ENCODE data around the gene EGFL7.

Gene EGFL7

GRCh38 chr9:136661641-136662325, 933 bp upstream of the EGFL7 start:
- DNase-seq: no peak

GRCh38 chr9:136662326-136662655, 425 bp upstream of the EGFL7 start:
- DNase-seq: no peak

DNA sequence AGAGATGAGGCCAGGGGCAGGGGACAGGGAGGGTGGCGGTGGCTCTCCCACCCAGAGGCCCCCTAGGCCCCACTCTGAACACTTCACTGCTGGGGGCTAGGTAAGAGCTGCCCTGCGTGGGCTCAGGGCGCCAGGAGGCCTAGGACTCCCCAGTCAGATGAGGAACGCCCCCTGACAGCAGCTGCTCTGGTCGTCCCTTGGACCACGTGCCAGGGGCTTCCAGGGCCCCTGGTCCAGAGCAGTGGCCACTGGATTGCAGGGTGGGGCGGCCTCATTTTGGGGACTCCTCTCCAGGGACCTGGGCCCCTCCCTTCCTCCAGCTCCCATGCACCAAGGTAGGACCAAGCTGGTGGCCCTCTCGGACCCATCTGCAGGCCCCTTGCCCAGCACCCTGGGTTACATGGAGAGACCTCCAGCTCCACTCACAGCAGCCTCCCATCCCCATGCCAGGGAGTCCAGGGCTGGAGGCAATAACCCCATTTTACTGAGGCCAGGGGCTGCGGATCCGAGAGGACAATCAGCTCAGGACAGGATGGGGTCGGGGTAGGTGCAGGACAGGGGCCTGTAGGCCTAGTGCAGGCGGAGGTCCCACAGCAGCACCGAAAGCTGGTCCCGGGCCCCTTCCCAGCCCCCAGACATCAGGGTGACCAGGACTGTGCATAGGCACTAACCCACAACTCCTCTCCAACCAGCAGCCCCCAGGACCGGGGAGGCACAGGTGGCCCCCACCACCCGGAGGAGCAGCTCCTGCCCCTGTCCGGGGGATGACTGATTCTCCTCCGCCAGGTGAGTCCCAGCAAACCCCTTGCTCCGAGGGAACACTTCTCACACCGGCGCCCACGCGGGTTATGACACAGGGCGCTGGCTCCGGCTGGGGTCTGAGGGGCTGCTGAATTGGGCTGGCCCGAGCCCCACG, 1.5 kb downstream of the EGFL7 start:
- no peak for DNase-seq

DNA sequence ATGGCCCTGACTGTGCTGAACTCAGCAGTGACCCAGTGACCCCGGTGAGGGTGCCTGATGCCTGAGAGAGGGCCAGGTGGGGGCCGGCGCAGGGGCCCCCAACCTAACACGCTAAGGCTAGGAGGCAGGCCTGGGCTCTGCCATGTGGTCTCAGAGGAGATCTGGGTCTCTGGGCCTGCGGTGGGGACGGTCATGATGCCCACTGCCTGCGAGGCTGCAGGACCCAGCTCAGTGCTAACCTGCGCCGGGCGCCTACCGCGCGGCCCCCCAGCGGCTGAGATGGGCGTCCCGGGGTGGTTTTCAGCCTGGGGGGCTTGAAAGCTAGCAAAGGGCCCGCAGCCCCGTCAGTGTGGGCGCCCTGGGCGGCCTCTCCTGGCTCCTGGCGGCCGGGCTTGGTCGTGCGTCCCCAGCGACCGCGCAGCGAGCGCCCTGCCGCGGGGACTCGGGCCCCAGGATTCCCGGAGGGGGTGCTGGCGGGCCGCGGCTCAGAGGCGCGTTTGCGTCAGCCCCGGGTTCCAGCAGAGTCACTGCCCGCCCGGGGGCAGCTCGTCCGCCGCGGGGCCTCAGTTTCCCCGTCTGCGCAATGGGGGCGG, 2.5 kb downstream of the EGFL7 start:
- no peak for DNase-seq

DNA sequence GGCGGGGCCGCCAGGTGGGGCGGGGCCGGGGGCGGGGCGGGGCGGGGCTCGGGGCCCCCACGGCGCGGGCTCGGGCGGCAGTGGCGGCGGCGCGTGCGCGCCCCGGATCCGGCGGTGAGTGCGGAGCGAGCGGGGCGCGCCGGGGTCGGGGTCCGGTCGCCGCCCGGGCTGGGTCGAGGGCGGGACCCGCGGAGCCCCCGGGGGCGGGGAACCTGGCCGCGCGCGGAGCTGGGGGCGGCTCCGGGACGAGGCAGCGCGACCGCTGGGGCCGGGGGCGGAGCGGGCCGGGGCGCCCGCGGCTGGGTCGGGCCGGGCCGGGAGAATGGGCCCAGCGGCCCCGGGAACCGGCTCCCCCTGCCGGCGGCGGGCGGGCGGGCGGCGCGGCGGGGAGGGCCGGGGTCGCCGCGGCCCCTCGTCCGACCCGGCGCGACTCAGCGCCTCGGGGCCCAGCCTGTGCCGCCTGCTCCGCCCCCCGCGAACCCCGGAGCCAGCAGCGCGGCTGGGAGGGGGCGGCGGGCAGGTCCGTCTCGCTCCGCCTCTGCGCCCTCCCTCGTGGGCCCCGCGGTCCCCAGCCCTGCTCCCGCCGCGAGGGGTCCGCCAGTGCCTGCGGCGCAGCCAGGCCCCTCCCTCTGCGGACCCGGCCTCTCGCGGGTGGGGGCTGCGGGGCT, 3.1 kb downstream of the EGFL7 start:
- no peak for DNase-seq

- DNase-seq: no peak
Observed at GRCh38 chr9:136666372-136667213, 3.9 kb downstream of the EGFL7 start.

GRCh38 chr9:136667214-136667939, 4.7 kb downstream of the EGFL7 start:
- no peak for DNase-seq

DNA sequence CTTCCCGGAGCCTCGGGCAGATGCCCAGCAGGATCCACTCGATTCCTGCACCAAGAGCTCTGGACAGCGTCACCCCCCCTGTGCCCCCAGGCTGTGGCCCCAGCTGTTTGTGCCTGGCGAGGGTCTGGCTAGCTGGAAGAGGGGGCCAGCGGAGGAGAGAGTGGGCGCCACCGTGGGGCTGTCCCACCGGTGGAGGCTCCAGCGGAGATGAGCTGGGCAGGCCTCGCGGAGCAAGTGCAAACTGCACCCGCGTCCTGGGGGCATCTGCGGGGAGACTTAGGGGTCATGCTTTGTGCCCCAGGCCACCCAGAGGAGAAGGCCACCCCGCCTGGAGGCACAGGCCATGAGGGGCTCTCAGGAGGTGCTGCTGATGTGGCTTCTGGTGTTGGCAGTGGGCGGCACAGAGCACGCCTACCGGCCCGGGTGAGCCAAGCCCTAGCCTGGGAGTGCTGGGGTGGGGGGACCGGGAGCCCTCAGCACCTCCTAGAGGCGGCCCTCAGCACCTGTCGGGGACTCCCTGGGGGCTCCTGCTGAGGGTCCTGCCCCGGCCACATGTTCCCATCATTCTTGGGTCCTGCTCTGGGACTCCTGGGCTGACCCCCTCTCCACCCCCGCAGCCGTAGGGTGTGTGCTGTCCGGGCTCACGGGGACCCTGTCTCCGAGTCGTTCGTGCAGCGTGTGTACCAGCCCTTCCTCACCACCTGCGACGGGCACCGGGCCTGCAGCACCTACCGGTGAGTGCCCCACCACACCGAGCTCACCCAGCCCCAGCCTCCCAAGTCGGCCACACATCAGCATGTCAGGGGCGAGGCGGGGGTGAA, 5.4 kb downstream of the EGFL7 start:
- no peak for DNase-seq

DNA sequence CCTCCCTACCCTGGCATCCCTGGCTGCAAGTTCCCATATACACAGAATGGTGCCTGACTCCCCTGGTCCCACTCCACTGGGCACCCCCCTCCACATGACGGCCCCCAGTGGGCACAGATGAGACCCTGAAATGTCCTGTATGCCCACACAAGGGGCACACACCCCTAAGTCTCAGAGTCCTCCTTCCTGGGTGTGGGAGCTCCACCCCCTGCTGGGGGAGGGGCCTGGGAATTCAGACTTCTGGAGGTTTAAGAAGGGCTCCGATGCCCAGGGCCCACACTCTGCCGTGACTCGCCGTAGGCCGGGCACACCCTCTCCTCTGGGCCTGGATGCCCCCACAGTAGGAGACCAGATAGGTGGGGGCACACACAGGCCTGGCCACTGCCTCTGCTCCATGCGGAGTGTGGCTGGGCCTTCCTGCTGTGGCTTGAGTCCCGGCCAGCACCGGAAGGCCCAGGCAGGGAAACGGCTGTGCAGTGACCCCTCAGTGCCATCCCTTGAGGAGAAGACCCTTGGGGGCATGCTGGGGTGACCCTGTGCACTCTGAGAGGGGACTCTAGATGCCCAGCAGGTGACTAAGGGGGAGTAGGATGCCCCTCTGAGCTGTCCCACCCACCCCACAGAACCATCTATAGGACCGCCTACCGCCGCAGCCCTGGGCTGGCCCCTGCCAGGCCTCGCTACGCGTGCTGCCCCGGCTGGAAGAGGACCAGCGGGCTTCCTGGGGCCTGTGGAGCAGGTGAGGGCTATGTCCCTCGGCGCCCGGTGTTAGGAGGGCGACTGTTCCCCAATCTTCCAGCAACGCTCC, 6.5 kb downstream of the EGFL7 start:
- no peak for DNase-seq

- no peak for DNase-seq
Observed at GRCh38 chr9:136669791-136670464, 7.2 kb downstream of the EGFL7 start.

GRCh38 chr9:136670576-136671253, 8.0 kb downstream of the EGFL7 start:
- DNase-seq: no peak

- no peak for DNase-seq
Observed at GRCh38 chr9:136671254-136671614, 8.5 kb downstream of the EGFL7 start.

- no peak for DNase-seq
Observed at GRCh38 chr9:136671646-136672430, 9.1 kb downstream of the EGFL7 start.

DNA sequence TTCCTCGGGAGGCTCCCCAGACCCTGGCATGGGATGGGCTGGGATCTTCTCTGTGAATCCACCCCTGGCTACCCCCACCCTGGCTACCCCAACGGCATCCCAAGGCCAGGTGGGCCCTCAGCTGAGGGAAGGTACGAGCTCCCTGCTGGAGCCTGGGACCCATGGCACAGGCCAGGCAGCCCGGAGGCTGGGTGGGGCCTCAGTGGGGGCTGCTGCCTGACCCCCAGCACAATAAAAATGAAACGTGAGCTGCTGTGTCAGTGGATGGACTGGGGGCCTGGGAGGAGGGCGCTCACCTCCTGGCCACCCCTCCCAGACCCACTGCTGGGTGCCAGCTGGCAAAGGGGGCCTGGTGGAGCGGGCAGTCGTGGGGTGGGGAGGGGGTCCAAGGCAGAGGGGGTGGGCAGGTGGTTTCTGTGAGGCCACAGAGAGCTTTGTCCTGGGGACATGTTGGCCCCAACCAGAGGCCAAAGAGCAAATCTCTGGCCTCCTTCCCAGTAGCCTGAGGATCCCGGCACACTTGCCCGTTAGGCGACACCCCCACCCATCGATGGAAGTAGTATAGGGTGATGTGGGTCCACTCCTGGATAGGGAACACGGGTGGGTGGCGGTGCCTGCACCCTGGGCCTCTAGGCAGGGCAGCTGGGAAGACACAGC, 9.8 kb downstream of the EGFL7 start:
- no peak for DNase-seq

DNA sequence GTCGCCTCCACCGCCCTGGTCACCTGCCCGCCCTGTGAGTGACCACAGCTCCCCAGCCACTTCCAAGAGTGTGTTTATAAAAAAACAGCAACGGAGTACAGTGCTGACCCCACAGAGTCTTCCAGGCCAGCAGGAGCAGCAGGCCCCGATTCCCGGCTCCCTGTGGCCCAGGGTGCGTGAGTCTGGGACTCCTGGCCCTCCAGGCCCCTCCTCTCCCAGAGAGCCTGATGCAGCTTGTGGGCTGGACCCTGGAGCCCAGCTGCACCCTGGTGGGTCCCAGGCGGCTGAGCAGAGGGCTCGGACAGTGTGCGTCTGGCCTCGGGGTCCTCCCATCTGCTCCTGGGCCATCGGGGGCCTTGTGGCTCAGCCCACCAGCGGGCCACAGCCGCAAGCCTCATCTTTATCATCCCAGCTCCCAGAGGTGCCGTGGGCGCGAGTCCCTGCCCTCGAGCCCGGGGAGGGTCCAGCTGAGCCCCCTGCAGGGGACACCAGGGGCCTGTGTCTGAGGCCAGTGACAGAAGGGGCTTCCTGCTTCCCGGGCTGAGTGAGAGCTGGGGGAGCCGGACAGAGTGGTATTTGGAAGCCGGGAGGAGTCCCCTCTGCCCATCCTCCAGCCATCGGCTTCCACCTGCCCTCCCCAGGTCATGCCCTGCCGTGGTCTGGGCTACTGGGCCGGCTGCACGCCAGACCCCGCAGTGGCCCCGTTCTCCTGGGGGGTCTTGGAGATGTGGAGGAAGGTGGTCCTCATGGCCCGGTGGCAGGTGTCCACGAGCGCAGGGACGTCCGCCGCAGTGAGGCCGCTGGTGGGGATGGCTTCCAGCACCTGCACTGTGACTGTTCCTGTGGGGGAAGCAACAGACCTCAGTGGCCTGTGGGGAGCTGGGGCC, 10.6 kb downstream of the EGFL7 start:
- DNase-seq: no peak

Data from CD4-positive, alpha-beta T cell treated with Interleukin-4 for 4 hours (primary cell).